GM12878 (cell line): ENCODE measurements around the gene SMC3. TPM values are rescaled to one million over a fixed set of nuclear protein-coding genes. Genes with fewer than 3 reads are reported as not detected.

ENCODE experiments used
- CTCF ChIP-seq, 3 experiments: IDR thresholded peaks in 2 of 3; conservative IDR thresholded peaks in 1 of 3; 2 replicates each; pipeline ENCODE4 v1.5.1; 2011; ENCODE audit warnings: low read depth in 3 of 3, low read length in 3 of 3, mild to moderate bottlenecking in 3 of 3, control low read depth in 2 of 3, moderate library complexity in 2 of 3, inconsistent platforms in 1 of 3, mixed read lengths in 1 of 3; ENCODE audit not compliant: control insufficient read depth in 2 of 3, insufficient read depth in 1 of 3; ENCODE audit errors: extremely low read depth in 1 of 3
- FOXM1 ChIP-seq: IDR thresholded peaks from 2 replicates; pipeline ENCODE4 v1.6.1; 2012; ENCODE audit warnings: low read depth, mild to moderate bottlenecking, inconsistent platforms, low read length, moderate library complexity
- GABPA ChIP-seq: IDR thresholded peaks from 2 replicates; pipeline ENCODE4 v1.6.1; 2014; ENCODE audit warnings: antibody characterized with exemption, low read depth, mild to moderate bottlenecking, inconsistent platforms
- GATAD2B ChIP-seq: fragments of 450-650 bp; conservative IDR thresholded peaks from 2 replicates; pipeline ENCODE4 v1.6.1; 2017; ENCODE audit warnings: low read depth, mild to moderate bottlenecking, moderate library complexity
- HDAC6 ChIP-seq: fragments of 200-600 bp; sonication (generic); IDR thresholded peaks from one replicate; pipeline ENCODE4 v1.8.0; 2017; ENCODE audit warnings: antibody characterized with exemption; ENCODE audit not compliant: unreplicated experiment
- NBN ChIP-seq: fragments of 450-650 bp; IDR thresholded peaks from 2 replicates; pipeline ENCODE4 v1.6.1; 2016
- RAD21 ChIP-seq: IDR thresholded peaks from 2 replicates; pipeline ENCODE4 v1.6.1; 2011; ENCODE audit warnings: mild to moderate bottlenecking, low read depth, low read length, moderate library complexity; ENCODE audit not compliant: insufficient read depth
- SUZ12 ChIP-seq: fragments of 200-600 bp; sonication (generic); IDR thresholded peaks from one replicate; pipeline ENCODE4 v1.6.1; 2018; ENCODE audit warnings: antibody characterized with exemption, mild to moderate bottlenecking; ENCODE audit not compliant: unreplicated experiment
- TCF3 ChIP-seq: IDR thresholded peaks from 2 replicates; pipeline ENCODE4 v1.6.1; 2012; ENCODE audit warnings: low read depth, mild to moderate bottlenecking, low read length, borderline replicate concordance; ENCODE audit not compliant: insufficient read depth
- ZNF207 ChIP-seq: fragments of 450-650 bp; IDR thresholded peaks from 2 replicates; pipeline ENCODE4 v1.6.1; 2014; ENCODE audit warnings: antibody characterized with exemption, mild to moderate bottlenecking, borderline replicate concordance
- ZZZ3 ChIP-seq: IDR thresholded peaks from 2 replicates; pipeline ENCODE4 v1.6.1; 2011; ENCODE audit warnings: low read depth; ENCODE audit not compliant: control insufficient read depth, insufficient read length
- polyA plus RNA-seq, 11 experiments: library from polyadenylated mRNA; depleted of rRNA in 4 of 11; unstranded in 6 of 11; stranded (reverse) in 5 of 11; fragments of >200 nt; fragmentation: Nextera tagmentation in 4 of 11; fragmentation: Illumina TruSeq in 1 of 11; extraction: Ambion mirVana in 4 of 11; extraction: Trizol in 1 of 11; gene quantifications; 1 replicate in 1 of 11; 2 replicates in 10 of 11; pipeline versions ENCODE4 v1.2.1 to v1.2.3, GENCODE V29; 2011 to 2016; ENCODE audit warnings: inconsistent platforms in 2 of 11, missing spikeins in 2 of 11, low read depth in 1 of 11
- total RNA-seq, 4 experiments: library from RNA; depleted of rRNA in 3 of 4; stranded (reverse); fragments of >200 nt in 3 of 4; fragmentation: Illumina TruSeq in 1 of 4; extraction: Trizol in 1 of 4; gene quantifications; 2 replicates each; pipeline versions ENCODE4 v1.2.1 to v1.2.3, GENCODE V29; 2013 to 2021

The SMC3 gene
- total and polyA plus RNA-seq, 10 of the 15 experiments (the other 5 are each of a cell fraction or from before 2014, with no cell fraction given): 30.4 to 123 (median 48.3) TPM

- peak; percentile 77 to 87 (median 83) for TF ChIP-seq CTCF (IDR thresholded peaks at IDR 0.05 in 2 of 3, conservative IDR thresholded peaks at IDR 0.05 in 1 of 3; ENCODE audit: control insufficient read depth in 2 of 3, extremely low read depth in 1 of 3, insufficient read depth in 1 of 3, low read depth in 3 of 3, low read length in 3 of 3)
- no peak for TF ChIP-seq NBN
- no peak for TF ChIP-seq FOXM1
- TF ChIP-seq GABPA: no peak
- TF ChIP-seq ZNF207: no peak
- no peak for TF ChIP-seq GATAD2B
- no peak for TF ChIP-seq HDAC6
- peak; percentile 58 for TF ChIP-seq RAD21
- no peak for TF ChIP-seq ZZZ3
- TF ChIP-seq TCF3: no peak
- no peak for TF ChIP-seq SUZ12
Observed at GRCh38 chr10:110556969-110557601, 10.4 kb upstream of the SMC3 start (continued).
